ENCODE results near the gene PHF19. TPM values are rescaled to one million over a fixed set of nuclear protein-coding genes. Genes with fewer than 3 reads are reported as not detected.

Gene PHF19
- polyA plus RNA-seq, 3 donors, result 31.4 to 39.4 (median 34.9) TPM

DNA sequence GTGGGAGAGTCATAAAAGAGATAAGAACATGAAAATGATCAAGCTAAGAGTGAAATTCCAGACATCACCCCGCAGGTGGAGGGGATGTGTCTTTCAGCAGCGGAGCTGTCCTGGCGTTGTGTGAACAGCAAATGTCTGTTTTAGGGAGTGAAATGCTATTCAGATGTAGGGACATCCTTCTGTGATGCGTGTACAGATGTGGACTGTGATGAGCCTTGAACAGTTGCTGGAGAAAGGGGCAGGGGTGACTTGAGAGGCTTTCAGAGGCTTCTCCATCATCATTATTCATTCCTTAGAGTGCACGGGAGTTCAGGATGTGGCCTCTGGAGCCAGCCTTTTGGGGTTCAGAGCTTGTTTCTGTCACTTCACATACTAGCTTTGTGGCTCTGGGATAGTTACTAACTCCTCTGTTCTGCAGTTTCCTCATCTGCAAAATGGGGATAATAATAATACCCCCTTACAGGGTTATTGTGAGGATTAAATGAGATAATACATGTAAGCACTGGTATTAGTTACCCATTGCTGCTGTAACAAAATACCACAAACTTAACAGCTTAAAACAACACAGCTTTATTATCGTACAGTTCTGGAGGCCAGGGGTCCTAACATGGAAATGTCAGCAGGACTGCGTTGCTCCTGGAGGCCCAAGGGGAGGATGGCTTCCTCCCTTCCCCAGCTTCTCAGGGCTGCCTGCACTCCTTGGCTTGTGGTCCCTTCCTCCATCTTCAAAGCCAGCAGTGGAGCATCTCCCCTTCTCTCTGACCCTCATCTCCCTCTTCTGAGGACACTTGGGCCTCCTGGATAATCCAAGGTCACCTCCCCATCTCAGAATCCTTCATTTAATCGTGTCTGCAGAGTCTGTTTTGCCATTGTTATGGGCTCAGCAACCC lies 40.2 kb upstream of the PHF19 start:
- DNase-seq (ENCODE audit: extremely low read depth in 1 of 11, low read depth in 9 of 11, low spot score in 4 of 11), result no peak

DNA sequence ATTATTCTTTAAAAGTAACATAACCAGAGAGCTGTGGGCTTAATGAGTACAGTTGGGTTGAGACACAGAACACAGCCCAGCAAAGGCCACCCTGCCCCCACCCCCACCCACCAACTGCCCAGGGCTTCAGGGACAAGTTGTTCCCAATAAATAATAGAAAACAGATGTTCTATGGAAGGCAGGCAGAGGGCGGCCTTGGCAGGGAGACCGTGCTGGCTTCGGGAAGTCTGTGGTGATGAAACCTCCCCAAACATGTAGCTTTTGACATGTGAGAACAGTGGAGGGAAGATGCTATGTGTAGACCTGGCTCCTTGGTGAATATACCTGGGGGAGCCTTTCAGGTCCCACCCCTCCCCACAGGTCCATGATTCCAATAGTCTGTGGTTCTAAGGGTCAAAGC lies 39.6 kb upstream of the PHF19 start:
- no peak for DNase-seq (ENCODE audit: extremely low read depth in 1 of 11, low read depth in 9 of 11, low spot score in 4 of 11)

DNA sequence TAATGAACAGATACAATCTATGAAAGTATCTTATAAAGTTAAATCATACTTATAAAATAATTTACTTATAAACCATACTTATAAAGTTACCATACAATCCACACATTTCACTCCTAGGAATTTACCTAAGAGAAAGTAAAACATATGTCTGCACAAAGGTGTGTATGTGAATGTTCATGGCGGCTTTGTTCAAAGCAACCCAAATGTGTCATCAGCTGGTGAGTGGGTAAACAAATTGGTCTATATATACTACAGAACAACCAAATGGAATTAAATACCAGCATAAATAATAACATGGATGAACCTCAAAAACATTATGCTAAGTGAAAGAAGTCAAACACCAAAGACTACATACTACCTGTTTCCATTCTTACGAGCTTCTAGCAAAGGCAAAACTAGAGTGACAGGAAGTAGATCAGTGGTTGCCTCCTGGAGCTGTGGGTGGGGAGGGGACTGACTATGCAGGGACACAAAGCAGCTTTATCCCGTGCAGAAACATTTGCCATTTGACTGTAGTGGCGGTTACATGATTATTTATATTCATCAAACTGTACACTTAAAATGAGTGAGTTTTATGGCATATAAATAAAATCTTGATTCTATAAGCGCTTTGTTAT lies 39.0 kb upstream of the PHF19 start:
- DNase-seq (ENCODE audit: extremely low read depth in 1 of 11, low read depth in 9 of 11, low spot score in 4 of 11), result no peak

DNA sequence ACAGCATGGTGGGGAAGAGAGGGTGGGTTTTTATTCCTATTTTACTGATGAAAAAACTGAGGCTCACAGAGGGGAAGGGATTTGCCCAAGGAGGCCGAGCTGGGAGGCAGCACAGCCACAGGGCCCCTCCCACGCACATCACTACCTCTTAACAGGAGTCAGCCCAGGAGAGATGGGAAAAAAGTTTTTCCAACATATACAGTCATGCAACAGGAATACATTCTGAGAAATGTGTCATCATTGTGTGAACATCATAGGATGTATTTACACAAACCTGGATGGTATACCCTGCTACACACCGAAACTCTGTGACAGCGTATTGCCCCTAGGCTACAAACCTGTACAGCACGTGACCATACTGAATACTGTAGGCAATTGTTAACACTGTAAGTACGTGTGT lies 38.0 kb upstream of the PHF19 start:
- no peak for DNase-seq (ENCODE audit: extremely low read depth in 1 of 11, low read depth in 9 of 11, low spot score in 4 of 11)

DNA sequence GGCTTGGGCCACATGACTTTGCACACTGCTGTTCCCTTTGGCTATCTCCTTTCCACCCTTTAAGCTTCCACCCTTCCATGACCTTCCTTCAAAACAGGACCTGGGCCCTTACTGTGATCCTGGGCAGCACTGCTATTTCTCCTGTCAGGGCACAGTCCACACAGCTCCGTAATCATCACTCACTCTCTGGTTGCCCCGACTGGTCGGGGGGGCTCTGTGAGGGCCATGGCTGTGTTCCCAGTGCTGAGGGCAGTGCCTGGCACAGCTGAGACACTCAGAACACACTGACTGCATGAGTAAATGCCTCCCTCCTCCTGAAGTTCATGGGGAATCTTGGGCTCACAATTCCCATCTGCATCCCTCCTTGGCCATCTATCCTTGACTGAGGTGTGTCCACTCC lies 37.4 kb upstream of the PHF19 start:
- no peak for DNase-seq (ENCODE audit: extremely low read depth in 1 of 11, low read depth in 9 of 11, low spot score in 4 of 11)

DNA sequence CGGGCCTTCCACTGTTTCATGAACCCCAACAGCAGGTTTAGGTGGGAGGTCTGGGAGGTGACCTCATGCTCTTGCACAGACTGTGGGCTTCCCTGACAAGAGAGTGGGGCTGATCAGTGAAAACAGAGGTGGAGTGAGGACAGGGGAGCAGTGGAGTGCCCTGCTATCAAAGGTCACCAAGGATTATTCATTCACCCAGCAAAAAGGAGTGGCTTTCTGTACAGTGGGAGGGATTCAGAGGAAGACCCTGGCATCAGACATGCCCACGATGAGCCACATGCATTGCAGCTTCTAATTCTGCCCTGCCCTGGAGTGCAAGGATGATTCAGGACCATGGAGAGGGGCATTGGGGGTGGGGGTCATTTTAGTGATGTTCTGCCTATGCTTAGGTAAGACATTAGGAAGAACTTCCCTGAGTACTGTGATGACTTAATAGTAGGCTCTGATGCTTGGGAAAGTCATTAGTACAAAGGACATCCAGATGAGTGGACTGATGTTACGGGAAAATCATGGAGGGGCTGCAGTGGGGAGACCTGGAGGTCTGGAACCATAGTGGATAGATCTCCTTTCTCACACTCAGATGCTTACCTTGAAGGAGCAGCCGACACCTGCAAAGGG lies 36.8 kb upstream of the PHF19 start:
- DNase-seq (ENCODE audit: extremely low read depth in 1 of 11, low read depth in 9 of 11, low spot score in 4 of 11), result no peak

DNA sequence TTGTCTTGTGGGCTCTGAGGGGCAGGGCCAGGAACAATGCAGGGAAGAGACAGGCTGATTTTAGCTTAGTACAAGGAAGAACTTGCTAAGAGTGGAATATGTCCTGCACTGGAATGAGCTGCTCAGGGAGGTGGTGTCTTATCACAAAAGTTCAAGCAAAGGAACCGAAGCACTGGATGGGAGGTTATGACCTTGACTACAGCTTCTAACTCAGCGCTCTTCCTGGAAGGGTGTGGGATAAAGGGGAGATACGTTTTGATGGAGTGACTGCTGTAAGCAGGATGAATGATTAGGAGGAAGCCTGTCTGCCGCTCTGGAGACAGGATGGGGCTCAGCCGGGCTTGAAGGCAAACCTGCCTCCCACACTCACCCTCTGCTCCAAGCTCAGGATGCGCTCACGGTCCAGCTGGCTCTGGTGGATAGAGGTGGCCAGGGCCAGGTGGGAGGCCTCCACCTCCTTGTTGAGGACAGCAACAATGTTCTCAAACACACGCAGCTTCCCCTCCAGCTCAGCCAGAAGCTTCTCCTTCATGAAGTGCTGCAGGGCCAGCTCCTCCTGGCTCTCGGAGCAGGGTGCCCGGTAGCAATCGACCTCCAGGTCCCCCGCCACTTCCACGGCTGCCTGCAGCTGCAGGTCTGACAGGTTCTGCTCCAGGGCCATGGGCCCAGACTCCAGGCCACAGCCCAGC lies 36.1 kb upstream of the PHF19 start:
- peak in 1 of 11 donors; percentile 63 for DNase-seq (ENCODE audit: extremely low read depth in 1 of 11, low read depth in 9 of 11, low spot score in 4 of 11)

DNA sequence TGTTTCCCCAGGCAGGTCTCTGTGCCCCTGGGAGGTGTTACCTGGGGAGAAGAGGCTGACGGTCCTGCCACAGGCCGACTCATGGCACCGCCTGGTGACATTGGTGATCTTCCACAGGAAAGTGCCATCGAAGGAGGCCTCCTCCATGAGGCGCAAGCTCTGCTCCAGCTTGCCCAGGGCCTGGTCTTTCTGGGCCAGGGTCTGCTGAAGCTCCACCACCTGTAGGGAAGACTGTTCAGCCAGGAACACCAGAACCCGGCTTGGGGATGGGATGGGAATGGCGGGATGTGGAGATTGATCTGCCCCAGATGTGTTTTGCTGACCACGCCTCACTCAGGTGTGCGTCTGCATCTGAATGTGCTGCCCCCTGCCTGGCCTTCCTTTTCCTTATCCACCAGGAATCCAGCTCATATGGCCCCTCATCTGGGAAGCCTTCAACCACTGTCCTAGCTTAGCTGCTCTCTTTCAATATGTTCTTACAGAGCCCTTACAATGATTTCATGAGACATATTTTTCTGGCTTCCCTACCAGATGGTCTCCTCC lies 34.4 kb upstream of the PHF19 start:
- no peak for DNase-seq (ENCODE audit: extremely low read depth in 1 of 11, low read depth in 9 of 11, low spot score in 4 of 11)

DNA sequence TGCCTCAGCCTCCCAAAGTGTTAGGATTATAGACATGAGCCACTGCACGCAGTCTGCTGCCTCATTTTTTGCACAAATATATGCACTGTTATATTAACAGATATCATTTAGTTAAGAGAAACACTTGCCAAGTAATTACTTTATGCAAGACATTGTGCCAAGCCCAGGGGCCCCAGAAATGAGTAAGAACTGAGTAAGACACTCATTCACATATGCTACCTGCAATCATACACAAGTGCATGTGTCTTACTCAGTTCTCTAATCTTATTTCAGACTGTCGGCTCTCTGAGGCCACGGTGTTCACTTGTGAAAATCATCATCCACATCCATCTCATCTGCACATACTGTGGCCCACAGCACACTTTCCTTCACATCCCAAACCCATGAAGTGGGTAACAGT lies 33.7 kb upstream of the PHF19 start:
- DNase-seq (ENCODE audit: extremely low read depth in 1 of 11, low read depth in 9 of 11, low spot score in 4 of 11), result no peak

DNA sequence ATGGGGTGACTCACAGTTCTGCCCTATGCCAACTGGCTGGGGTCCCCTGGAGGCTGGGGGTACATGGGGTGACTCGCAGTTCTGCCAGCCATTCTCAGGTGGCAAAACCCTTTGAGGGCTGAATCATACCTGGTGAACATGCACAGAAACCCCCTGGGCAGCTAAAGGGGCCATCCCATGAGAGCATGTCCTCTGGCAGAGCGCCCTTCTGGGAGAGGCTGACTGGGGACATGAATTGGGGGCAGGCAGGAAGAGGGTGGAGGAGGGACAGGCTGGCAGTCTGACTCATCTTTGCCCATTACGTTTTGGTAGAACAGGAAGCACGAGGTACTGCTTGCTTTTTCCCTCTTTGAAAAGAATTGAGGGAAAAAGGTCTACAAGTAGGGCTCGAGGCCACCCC lies 32.9 kb upstream of the PHF19 start:
- DNase-seq (ENCODE audit: extremely low read depth in 1 of 11, low read depth in 9 of 11, low spot score in 4 of 11), result no peak

DNA sequence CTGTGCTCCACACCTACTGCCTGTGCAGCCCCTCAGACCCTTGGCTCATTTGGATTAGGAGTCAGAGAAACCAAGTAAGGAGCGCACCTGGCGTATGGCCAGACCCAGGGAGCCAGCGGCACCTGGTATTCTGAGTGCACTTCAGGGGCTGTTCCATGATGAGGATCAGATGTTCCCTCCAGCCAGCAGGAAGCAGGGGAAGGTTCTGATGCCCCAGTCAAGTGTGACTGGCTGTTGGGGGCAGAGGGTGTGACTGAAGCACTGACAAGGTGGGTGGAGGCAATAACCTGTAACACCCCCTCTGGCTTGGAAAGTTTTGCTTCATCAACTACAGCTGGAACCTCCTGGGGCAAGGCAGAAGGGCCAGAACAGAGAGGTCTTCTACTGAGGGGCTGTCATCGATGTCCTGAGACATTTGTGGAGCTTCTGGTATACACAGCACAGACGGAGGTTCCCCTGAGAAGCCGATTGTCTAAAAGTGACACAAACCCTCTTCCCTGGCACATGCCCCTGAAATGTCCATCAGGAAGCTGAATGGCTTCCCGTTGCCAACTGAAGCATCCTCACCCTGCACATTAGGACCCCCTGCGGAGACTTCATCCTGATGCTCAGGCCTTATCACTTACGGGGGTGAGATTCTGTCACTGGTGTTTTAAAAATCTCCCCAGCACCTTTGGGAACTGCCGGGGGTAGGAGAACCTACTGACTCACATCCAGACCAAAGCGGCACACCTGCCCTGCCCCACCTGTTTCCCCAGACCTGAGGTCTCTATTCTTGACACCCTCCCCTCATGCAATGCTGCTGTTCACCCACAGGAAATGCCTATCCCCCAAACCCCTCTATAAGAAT lies 28.6 kb upstream of the PHF19 start:
- DNase-seq (ENCODE audit: extremely low read depth in 1 of 11, low read depth in 9 of 11, low spot score in 4 of 11), result no peak

DNA sequence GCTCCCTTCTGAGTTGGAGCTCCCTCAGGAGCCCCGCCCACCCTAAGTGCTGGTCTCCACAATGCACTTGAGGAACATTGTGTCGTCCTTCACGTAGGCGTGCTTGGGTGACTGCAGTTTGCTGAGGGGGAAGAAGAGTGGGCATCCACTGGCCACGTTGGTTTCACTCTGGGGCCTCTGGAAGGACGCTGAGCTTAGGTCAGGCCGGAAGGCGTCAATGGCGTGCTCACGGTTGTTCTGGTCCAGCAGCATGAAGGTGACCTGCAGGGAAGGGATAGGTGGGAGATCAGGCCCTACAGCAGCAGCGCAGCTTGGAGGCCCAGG lies 28.0 kb upstream of the PHF19 start:
- DNase-seq (ENCODE audit: extremely low read depth in 1 of 11, low read depth in 9 of 11, low spot score in 4 of 11), result no peak

DNA sequence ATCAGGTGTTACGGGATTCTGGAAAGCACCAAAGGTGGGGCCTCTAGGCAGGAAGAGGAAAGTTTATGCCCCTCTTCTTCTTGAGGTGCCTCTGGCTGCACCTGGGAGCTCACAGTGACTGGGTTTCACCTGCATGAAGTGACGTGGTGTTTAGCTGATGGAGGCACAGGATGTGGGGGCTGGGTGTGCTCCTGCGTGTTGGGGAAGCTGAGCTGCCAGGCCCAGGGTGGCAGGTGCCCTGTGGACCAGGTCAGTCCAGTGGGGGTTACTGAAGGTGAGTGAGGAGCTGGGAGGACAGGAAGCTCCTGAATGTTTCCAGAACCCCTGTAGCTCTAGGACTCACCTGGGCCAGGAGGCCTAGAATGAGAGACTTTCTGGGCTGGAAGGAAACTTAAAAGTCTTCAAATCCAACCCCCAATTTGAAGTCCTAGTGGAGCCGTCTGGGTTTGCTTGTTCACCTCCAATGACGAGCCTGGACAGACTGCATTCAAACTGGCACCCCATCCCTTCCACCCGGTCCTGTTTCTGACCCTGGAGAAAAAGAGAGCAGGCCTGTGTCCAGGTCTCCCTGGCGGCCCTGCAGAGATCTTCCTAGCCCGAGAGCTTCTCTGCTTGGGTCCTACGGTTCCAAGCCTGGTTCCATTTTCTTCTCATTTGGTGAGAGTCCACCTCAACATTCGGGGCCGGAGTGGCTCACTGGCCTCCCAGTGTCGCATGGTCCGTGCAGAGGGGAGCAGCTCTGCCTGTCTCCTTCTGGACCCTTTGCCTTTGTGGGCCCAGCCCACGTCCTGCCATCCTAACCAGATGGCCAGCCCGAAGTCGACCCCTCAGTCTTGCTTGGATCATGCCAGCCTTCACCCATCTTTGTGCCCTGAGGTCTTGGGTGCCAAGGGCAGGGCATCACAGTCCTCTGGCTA lies 27.3 kb upstream of the PHF19 start:
- DNase-seq (ENCODE audit: extremely low read depth in 1 of 11, low read depth in 9 of 11, low spot score in 4 of 11), result no peak

DNA sequence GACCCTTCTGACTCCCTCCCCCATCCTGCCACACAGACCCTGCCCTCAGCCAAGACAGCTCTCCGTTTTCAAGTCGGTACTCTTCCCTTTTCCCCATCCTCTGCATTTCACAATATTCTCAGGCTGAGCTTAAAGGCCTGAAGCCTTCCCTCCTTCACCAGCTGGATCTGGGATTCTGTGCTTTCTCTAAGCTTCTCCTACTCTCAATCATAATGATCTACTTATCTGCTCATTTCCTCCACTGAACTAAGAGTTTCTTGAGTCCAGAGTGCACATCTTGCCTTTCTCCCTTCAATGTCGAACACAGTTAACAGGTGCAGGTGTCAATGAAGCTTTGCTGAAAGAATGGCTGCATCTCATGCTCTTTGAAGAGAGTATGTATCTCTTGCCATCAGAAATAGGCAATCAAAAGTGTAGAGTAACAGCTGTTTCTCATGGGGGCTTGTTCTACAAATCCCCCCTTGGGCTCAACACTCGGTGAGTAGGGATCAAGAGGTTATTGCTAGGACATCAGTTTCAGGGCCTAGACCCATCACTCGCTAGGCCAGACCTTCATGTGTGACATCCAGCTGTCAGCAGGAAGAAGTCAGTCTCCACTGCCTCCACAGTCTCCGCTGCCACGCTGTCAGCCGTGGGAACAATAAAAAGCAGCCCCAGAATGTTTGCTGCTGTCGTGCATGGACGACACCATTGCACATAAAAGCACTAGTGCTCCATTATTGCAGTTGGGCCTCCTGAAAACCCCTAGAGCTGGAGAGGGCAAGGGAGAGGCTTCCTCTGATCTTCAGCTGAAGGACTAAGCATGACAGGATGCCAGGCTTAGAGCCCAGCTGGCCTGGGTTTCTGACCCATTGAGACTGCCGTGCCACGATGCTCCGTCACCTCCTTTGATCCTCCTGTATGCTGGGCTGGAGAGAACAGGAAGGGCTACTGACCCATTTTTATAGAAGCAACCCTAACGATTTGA lies 25.9 kb upstream of the PHF19 start:
- no peak for DNase-seq (ENCODE audit: extremely low read depth in 1 of 11, low read depth in 9 of 11, low spot score in 4 of 11)

DNA sequence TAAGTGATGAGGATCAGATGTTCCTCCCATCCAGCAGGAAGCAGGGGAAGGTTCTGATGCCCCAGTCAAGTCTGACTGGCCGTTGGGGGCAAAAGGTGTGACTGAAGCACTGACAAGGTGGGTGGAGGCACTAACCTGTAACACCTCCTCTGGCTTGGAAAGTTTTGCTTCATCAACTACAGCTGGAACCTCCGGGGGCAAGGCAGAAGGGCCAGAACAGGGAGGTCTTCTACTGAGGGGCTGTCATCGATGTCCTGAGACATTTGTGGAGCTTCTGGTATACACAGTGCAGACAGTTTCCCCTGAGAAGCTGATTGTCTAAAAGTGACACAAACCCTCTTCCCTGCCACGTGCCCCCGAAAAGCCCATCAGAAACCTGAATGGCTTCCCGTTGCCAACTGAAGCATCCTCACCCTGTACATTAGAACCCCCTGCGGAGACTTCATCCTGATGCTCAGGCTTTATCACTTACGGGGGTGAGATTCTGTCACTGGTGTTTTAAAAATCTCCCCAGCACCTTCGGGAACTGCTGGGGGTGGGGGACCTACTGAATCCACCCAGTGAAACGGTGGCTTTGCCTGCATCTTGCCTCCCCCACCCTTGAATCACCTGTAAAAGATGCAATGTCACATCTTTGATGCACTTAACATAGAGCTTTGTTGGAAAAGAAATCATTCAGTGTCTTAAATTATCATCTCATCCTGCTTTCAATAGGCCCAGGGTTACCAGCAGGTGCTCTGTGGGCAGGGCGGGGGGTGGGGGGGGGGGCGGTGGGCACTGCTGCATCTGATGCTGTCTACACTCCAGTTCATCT lies 25.0 kb upstream of the PHF19 start:
- DNase-seq (ENCODE audit: extremely low read depth in 1 of 11, low read depth in 9 of 11, low spot score in 4 of 11), result no peak

DNA sequence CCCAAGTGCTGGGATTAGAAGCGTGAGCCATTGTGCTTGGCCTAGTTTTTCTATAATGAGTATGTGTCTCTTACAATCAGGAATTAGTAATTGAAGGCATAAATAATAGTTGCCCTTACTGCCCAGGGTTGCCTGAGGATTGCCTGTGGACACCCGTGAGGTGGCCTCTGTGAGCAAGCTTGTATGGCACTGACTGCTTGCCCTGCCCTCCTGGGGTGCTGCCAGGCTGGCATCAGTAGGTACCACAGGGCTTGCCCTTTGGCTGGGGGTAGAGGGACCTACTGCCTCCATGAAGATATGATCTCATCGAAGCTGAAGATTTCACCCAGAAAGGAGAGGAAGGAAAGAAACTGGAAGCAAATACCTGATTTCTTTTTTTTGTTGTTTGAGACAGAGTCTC lies 23.8 kb upstream of the PHF19 start:
- no peak for DNase-seq (ENCODE audit: extremely low read depth in 1 of 11, low read depth in 9 of 11, low spot score in 4 of 11)

Measured in renal cortex interstitium (tissue), 11 donors.